HepG2 (cell line): Measurements from ENCODE around the gene COQ5.

Experiments used
- ARNTL ChIP-seq: sonication (generic); formaldehyde crosslinking; IDR thresholded peaks from 2 replicates; pipeline ENCODE4 v1.4.0; 2020; ENCODE audit warnings: mild to moderate bottlenecking, missing genetic modification reagents
- BATF2 ChIP-seq: sonication (generic); formaldehyde crosslinking; IDR thresholded peaks from 2 replicates; pipeline ENCODE4 v1.8.0; 2022; ENCODE audit warnings: mild to moderate bottlenecking, missing genetic modification reagents, moderate library complexity
- CENPBD1 ChIP-seq: sonication (generic); formaldehyde crosslinking; IDR thresholded peaks from 2 replicates; pipeline ENCODE4 v1.8.0; 2022; ENCODE audit warnings: missing genetic modification reagents, low read depth, mild to moderate bottlenecking, borderline replicate concordance
- CTCF ChIP-seq: sonication (generic); formaldehyde crosslinking; IDR thresholded peaks from 2 replicates; pipeline ENCODE4 v1.5.0; 2020; ENCODE audit warnings: mild to moderate bottlenecking, missing genetic modification reagents, moderate library complexity
- ELF4 ChIP-seq: sonication (generic); formaldehyde crosslinking; IDR thresholded peaks from 2 replicates; pipeline ENCODE4 v1.5.0; 2020; ENCODE audit warnings: missing genetic modification reagents, mild to moderate bottlenecking, moderate library complexity, borderline replicate concordance
- ZBTB8A ChIP-seq: sonication (generic); formaldehyde crosslinking; IDR thresholded peaks from 2 replicates; pipeline ENCODE4 v1.4.0; 2020; ENCODE audit warnings: mild to moderate bottlenecking, low read depth, missing genetic modification reagents, borderline replicate concordance
- ZNF263 ChIP-seq: sonication (generic); formaldehyde crosslinking; IDR thresholded peaks from 2 replicates; pipeline ENCODE4 v1.4.0; 2020; ENCODE audit warnings: missing genetic modification reagents
- ZNF530 ChIP-seq: sonication (generic); formaldehyde crosslinking; IDR thresholded peaks from 2 replicates; pipeline ENCODE4 v1.5.0; 2020; ENCODE audit warnings: low read depth, mild to moderate bottlenecking, missing genetic modification reagents
- ZNF589 ChIP-seq: sonication (generic); formaldehyde crosslinking; conservative IDR thresholded peaks from 2 replicates; pipeline ENCODE4 v1.8.0; 2022; ENCODE audit warnings: mild to moderate bottlenecking, moderate library complexity, missing genetic modification reagents
- TF ChIP-seq, protein P1 (sequence below): sonication (generic); formaldehyde crosslinking; IDR thresholded peaks from 2 replicates; pipeline ENCODE4 v1.4.0; 2020; ENCODE audit warnings: mild to moderate bottlenecking, missing genetic modification reagents, borderline replicate concordance
- TF ChIP-seq, protein P2 (sequence below): sonication (generic); formaldehyde crosslinking; IDR thresholded peaks from 2 replicates; pipeline ENCODE4 v1.4.0; 2020; ENCODE audit warnings: missing genetic modification reagents

DNA sequence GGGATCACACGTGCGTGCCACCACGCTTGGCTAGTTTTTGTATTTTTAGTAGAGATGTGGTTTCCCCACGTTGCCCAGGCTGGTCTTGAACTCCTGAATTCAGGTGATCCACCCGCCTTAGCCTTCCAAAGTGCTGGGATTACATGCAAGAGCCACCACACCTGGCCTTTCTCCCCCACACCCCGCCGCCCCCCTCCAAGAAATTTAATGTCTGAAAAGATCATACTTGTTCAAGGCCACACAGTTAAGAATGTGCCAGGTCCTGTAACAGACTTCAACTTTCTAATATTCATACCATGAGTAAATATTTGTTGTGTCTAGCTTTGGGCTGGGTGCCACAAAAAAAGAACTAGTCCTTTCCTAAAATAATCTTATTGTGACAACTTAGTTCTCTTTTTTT lies 73.7 kb downstream of the COQ5 start:
- TF ChIP-seq CENPBD1 (CRISPR knock-in tag) (no peak), ZNF530 (CRISPR knock-in tag) (no peak), CTCF (CRISPR knock-in tag) (no peak), ELF4 (CRISPR knock-in tag) (no peak), ARNTL (no peak), BATF2 (no peak), ZBTB8A (CRISPR knock-in tag) (no peak), ZNF263 (CRISPR knock-in tag) (no peak), ZNF589 (CRISPR knock-in tag) (no peak)
- TF ChIP-seq, protein P1, sequence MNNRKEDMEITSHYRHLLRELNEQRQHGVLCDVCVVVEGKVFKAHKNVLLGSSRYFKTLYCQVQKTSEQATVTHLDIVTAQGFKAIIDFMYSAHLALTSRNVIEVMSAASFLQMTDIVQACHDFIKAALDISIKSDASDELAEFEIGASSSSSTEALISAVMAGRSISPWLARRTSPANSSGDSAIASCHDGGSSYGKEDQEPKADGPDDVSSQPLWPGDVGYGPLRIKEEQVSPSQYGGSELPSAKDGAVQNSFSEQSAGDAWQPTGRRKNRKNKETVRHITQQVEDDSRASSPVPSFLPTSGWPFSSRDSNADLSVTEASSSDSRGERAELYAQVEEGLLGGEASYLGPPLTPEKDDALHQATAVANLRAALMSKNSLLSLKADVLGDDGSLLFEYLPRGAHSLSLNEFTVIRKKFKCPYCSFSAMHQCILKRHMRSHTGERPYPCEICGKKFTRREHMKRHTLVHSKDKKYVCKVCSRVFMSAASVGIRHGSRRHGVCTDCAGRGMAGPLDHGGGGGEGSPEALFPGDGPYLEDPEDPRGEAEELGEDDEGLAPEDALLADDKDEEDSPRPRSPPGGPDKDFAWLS (CRISPR knock-in tag): no peak
- TF ChIP-seq, protein P2, sequence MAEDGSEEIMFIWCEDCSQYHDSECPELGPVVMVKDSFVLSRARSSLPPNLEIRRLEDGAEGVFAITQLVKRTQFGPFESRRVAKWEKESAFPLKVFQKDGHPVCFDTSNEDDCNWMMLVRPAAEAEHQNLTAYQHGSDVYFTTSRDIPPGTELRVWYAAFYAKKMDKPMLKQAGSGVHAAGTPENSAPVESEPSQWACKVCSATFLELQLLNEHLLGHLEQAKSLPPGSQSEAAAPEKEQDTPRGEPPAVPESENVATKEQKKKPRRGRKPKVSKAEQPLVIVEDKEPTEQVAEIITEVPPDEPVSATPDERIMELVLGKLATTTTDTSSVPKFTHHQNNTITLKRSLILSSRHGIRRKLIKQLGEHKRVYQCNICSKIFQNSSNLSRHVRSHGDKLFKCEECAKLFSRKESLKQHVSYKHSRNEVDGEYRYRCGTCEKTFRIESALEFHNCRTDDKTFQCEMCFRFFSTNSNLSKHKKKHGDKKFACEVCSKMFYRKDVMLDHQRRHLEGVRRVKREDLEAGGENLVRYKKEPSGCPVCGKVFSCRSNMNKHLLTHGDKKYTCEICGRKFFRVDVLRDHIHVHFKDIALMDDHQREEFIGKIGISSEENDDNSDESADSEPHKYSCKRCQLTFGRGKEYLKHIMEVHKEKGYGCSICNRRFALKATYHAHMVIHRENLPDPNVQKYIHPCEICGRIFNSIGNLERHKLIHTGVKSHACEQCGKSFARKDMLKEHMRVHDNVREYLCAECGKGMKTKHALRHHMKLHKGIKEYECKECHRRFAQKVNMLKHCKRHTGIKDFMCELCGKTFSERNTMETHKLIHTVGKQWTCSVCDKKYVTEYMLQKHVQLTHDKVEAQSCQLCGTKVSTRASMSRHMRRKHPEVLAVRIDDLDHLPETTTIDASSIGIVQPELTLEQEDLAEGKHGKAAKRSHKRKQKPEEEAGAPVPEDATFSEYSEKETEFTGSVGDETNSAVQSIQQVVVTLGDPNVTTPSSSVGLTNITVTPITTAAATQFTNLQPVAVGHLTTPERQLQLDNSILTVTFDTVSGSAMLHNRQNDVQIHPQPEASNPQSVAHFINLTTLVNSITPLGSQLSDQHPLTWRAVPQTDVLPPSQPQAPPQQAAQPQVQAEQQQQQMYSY (CRISPR knock-in tag): no peak
